ENCODE data around the gene WASF1.

The WASF1 gene

DNA sequence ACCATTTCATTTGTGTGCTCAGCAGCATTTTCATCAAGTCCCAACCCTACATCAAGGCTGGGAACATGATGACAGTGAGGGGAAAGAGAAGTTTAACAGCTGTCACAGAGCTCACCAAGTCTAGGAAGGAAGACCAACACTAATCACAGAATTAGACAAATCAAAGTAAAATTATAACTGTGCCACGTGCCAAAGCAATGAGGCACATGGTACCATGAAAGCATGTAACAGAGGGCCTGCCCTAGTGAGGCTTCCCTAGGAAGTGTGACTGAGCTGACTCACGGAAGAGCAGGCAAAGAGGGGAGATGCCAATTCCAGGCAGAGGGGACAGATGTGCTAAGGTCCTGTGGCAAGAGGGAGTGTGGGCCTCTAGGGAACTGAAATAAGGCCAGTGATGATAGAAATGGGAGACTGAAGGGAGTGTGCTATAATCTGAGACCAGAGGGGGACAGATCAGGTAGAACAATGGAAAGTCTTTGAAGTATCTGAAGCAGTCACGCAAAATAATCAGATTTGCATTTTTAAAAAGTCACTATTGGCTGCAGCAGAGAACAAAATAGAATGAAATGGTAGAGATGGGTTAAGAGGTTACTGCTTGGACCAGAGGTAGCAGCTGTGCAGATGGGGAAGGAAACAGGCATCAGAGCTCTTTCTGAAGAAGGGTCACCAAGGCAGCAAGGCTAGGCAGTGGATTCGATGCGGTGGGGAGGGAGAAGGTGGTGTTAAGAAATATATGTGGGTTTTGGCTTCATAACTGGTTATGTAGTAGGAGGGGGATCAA is 114.5 kb downstream of the WASF1 start:
- TF ChIP-seq, protein P1, sequence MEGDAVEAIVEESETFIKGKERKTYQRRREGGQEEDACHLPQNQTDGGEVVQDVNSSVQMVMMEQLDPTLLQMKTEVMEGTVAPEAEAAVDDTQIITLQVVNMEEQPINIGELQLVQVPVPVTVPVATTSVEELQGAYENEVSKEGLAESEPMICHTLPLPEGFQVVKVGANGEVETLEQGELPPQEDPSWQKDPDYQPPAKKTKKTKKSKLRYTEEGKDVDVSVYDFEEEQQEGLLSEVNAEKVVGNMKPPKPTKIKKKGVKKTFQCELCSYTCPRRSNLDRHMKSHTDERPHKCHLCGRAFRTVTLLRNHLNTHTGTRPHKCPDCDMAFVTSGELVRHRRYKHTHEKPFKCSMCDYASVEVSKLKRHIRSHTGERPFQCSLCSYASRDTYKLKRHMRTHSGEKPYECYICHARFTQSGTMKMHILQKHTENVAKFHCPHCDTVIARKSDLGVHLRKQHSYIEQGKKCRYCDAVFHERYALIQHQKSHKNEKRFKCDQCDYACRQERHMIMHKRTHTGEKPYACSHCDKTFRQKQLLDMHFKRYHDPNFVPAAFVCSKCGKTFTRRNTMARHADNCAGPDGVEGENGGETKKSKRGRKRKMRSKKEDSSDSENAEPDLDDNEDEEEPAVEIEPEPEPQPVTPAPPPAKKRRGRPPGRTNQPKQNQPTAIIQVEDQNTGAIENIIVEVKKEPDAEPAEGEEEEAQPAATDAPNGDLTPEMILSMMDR (IDR thresholded peaks at IDR 0.05; ENCODE audit: extremely low read depth, insufficient read depth, missing control alignments), result no peak

DNA sequence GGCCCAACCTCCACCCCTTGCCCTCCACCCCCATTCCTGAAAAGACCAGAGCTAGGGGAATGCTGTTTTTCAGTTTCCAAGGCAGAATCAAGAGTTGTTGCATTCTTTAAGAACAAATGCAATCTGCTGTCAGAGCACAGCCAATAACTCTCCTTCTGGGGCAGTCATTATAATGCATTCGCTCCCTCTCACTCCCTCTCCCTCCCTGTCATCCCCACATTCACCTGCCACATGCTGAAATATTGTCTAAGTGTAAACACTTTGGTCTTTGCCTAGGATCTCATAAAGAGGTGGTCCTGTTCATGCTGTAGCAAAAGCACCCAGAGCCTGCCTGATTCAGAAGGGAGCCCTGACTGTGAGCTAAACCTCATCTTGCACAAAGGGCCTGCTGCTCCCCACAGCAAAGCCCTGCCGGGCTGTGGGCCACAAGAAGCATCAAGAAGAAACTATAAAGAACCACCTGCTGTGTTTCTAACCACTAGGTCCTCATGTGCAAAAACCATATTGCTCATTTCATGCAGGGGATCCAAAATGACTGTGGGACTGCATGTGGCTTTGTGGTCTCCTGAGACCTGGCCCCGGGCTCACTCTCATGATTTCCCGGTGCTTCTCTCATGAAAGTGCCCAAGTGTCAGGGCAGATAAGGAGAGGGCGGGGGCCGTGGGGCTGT is 115.7 kb downstream of the WASF1 start:
- TF ChIP-seq, protein P1 (IDR thresholded peaks at IDR 0.05; ENCODE audit: extremely low read depth, insufficient read depth, missing control alignments), result no peak
- in situ Hi-C loops (cut with MboI; ENCODE audit: low pct_unique_long_range_greater_than_20kb, low sequenced_read_pairs, unreplicated experiment), result loop anchor here (25.0 kb wide), 1 partner anchor 324 kb away; no protein-coding TSS in a partner anchor
- peak; percentile 47 for DNase-seq (ENCODE audit: low spot score)

More for the DNA sequence above, 114.5 kb downstream of the WASF1 start:
- in situ Hi-C loops (cut with MboI; ENCODE audit: low pct_unique_long_range_greater_than_20kb, low sequenced_read_pairs, unreplicated experiment), result loop anchor here (25.0 kb wide), 1 partner anchor 322 kb away; no protein-coding TSS in a partner anchor
- no peak for DNase-seq (ENCODE audit: low spot score)

DNA sequence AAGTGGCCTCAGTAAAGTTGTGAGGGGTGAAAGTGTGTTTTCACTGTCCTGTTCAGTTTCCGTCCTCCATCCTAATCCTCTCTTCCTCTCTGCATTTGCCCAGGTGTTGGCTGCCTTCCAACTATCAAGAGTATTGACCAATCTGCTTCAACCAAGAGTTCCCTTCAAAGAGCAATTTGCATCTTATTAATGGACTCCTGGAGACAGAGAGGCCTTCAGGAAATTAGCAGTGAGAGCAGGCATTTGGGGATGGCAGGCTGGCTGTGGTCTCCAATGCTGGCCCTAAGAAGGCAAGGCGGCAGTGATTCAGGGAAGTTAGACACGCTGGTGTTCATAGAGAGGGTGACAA is 124.1 kb downstream of the WASF1 start:
- TF ChIP-seq, protein P1 (IDR thresholded peaks at IDR 0.05; ENCODE audit: extremely low read depth, insufficient read depth, missing control alignments), result no peak
- no peak for DNase-seq (ENCODE audit: low spot score)
- in situ Hi-C loops (cut with MboI; ENCODE audit: low pct_unique_long_range_greater_than_20kb, low sequenced_read_pairs, unreplicated experiment), result loop anchor here (25.0 kb wide), 1 partner anchor 332 kb away; no protein-coding TSS in a partner anchor

DNA sequence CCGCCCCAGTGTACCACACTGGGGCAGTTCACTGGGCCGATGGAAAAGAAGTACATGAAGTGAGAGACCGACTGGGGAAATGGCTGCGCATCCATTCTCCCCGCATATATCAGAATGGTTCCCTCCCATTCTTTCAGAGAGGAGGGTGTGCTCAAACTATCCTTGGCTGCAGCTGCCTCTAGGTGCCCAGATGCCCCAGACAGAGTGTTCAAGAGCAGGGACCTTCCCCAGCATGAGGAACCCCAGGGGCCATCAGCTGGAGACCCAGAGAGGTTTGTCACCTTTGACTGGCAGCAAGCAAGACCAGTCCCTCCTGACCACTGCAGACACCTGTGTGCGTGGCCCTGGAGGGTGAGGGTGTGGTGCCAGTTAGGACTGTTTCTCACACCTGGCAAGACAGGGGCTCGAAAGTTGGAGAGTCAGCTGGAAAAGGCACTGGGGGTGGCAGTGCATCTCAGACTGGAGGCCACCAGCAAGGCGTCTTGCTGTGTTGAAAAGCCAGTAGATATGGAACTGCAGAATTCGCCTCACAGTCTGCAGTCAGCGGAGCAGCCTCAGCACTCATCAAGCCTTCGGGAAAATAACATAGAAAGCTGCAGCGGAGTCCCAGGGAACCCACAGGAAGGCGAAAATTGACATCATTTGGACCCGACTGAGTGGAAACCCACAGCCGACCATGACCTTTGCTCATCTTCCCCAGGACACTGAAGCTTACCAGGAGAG is 124.6 kb downstream of the WASF1 start:
- TF ChIP-seq, protein P1 (IDR thresholded peaks at IDR 0.05; ENCODE audit: extremely low read depth, insufficient read depth, missing control alignments), result no peak
- DNase-seq (ENCODE audit: low spot score), result no peak
- in situ Hi-C loops (cut with MboI; ENCODE audit: low pct_unique_long_range_greater_than_20kb, low sequenced_read_pairs, unreplicated experiment), result loop anchor here (25.0 kb wide), 1 partner anchor 332 kb away; no protein-coding TSS in a partner anchor

DNA sequence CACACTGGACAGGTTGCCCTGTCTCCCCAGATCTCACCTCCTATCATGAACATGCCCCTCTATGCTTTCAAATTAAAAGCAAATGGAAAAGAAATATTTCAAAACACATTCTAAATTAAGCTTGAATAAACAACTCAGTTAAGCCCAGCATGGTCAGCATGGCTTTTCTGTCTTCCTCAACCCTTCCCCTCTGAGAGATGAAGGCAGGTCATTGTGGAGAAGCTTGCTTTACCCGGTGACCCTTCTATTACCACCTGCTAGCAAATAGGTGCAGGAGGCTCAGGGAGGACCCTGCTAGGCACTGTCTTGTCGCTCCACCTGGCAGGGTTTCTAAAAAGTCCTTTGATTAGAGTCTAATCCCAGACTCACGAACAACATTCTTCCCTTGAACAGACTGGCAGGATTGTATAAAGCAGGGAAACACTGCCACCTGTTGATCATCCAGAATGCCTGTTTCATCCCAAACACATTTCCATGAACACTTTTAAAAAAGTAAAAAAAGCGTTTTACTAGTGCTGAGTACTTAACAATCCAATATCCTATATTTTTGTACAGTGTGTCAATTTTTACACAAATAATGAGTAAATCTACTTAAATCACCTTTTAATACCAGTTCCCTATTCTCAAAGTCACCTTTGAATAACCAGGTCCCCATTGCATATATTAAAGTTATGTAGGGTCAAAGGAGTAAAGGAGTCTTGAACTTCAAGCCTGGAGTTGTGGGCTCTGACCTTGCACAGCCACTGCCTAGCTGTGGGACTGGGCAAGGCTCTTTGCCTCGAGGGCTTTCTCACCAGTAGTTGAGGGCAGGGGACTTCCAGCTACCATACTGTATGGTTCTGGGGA is 125.9 kb downstream of the WASF1 start:
- TF ChIP-seq, protein P1 (IDR thresholded peaks at IDR 0.05; ENCODE audit: extremely low read depth, insufficient read depth, missing control alignments), result peak; percentile 68
- in situ Hi-C loops (cut with MboI; ENCODE audit: low pct_unique_long_range_greater_than_20kb, low sequenced_read_pairs, unreplicated experiment), result loop anchor here (25.0 kb wide), 1 partner anchor 334 kb away; no protein-coding TSS in a partner anchor
- DNase-seq (ENCODE audit: low spot score), result peak; percentile 43
